ENCODE data around the gene CD83. TPM values are rescaled to one million over a fixed set of nuclear protein-coding genes. Genes with fewer than 3 reads are reported as not detected.

The CD83 gene
- polyA plus RNA-seq, 1 donor = 8.2 TPM

GRCh38 chr6:14165091-14165490 lies 47.5 kb downstream of the CD83 start:
- WGBS (ENCODE audit: insufficient coverage, low lambda C conversion rate) = no CpG with 5 or more reads among the region's 2 CpGs
- H3K27me3 ChIP-seq (ENCODE audit: control insufficient read depth, insufficient read depth, low read length) = no peaks in the 10 kb centered on the region

DNA sequence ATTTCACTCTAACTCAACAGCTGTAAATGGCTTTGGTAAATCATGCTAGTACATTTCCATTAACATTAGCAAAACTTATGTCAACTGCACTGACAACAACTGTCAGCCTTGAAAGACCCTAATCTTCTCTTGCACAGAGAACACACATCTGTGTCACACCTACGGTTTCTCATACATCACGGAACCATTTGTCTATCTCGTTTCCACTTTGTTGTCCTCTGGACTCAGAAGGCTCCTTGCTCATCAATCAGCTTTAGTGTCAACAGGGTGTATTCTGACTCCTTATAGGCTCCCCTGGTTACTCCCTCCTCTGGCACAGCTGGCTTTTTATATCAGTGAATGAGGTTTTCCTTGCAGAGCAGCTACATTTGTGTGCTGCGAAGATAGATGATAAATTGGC lies 49.3 kb downstream of the CD83 start:
- Histone ChIP-seq H3K27me3 (ENCODE audit: control insufficient read depth, insufficient read depth, low read length) (no peaks in the 10 kb centered on the region), H3K4me1 (ENCODE audit: control insufficient read depth, insufficient read depth, low read length) (no peaks in the 10 kb centered on the region), H3K4me3 (ENCODE audit: low read length) (no peak overlapping the region), H3K9me3 (ENCODE audit: control insufficient read depth, low read depth, low read length) (no peaks in the 10 kb centered on the region), H3K27ac (ENCODE audit: low read length) (no peak overlapping the region), H3K36me3 (ENCODE audit: control insufficient read depth, insufficient read depth, low read length) (no peaks in the 10 kb centered on the region)
- no CpG with 5 or more reads among the region's 4 CpGs for WGBS (ENCODE audit: insufficient coverage, low lambda C conversion rate)
- no peak for DNase-seq

More at GRCh38 chr6:14165091-14165490, 47.5 kb downstream of the CD83 start:
- Histone ChIP-seq H3K4me1 (ENCODE audit: control insufficient read depth, insufficient read depth, low read length) (no peaks in the 10 kb centered on the region), H3K27ac (ENCODE audit: low read length) (no peak overlapping the region), H3K9me3 (ENCODE audit: control insufficient read depth, low read depth, low read length) (no peaks in the 10 kb centered on the region), H3K36me3 (ENCODE audit: control insufficient read depth, insufficient read depth, low read length) (no peaks in the 10 kb centered on the region), H3K4me3 (ENCODE audit: low read length) (no peak overlapping the region)
- no peak for DNase-seq

DNA sequence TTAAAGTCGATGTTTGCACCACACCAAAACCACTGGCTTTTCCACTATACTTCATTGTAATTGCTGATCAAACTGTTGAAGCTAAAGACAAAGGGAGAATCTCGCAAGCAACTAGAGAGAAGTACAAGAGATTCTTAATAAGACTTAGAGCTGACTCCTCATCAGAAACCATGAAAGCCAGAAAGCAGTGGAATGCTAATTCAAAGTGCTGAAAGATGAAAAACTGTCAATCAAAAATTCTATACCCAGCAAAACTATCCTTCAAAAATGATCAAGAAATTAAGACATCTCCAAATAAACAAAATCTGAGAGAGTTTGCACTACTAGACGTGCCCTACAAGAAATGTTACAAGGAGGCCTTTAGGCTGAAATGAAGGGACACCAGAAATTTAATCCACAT lies 52.6 kb downstream of the CD83 start:
- no peak for DNase-seq
- WGBS (ENCODE audit: insufficient coverage, low lambda C conversion rate) = 100% methylated on average over 1 of the region's 3 CpGs

GRCh38 chr6:14172562-14172961 lies 55.0 kb downstream of the CD83 start:
- Histone ChIP-seq H3K4me3 (ENCODE audit: low read length) (no peak overlapping the region), H3K9me3 (ENCODE audit: control insufficient read depth, low read depth, low read length) (no peaks in the 10 kb centered on the region), H3K27me3 (ENCODE audit: control insufficient read depth, insufficient read depth, low read length) (no peaks in the 10 kb centered on the region), H3K4me1 (ENCODE audit: control insufficient read depth, insufficient read depth, low read length) (no peaks in the 10 kb centered on the region), H3K36me3 (ENCODE audit: control insufficient read depth, insufficient read depth, low read length) (no peaks in the 10 kb centered on the region), H3K27ac (ENCODE audit: low read length) (no peak overlapping the region)
- DNase-seq = no peak
- 100% methylated on average over 1 of the region's 1 CpG for WGBS (ENCODE audit: insufficient coverage, low lambda C conversion rate)

More for the DNA sequence above, 52.6 kb downstream of the CD83 start:
- Histone ChIP-seq H3K27ac (ENCODE audit: low read length) (no peak overlapping the region), H3K4me3 (ENCODE audit: low read length) (no peak overlapping the region), H3K36me3 (ENCODE audit: control insufficient read depth, insufficient read depth, low read length) (no peaks in the 10 kb centered on the region), H3K9me3 (ENCODE audit: control insufficient read depth, low read depth, low read length) (no peaks in the 10 kb centered on the region), H3K27me3 (ENCODE audit: control insufficient read depth, insufficient read depth, low read length) (no peaks in the 10 kb centered on the region), H3K4me1 (ENCODE audit: control insufficient read depth, insufficient read depth, low read length) (no peaks in the 10 kb centered on the region)

DNA sequence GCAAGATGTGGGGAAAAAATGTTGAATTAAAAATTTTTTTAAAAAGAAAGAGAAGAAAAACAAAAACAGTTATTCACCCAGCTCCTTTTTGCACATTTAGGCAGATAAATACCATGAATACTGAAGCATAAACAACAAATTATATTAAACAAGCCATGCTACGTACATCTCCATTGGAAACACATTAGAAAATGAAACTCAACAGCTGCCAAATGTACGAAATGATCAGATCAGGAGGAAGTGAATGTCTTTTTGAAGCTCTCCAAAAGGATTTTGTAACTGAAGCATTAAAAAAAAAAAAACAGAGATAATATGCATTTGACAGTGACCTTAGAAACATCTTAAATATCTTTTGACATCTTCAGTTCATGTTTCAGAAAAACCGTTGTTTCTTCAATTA lies 56.7 kb downstream of the CD83 start:
- Histone ChIP-seq H3K9me3 (ENCODE audit: control insufficient read depth, low read depth, low read length) (no peaks in the 10 kb centered on the region), H3K27ac (ENCODE audit: low read length) (no peak overlapping the region), H3K4me3 (ENCODE audit: low read length) (no peak overlapping the region), H3K36me3 (ENCODE audit: control insufficient read depth, insufficient read depth, low read length) (no peaks in the 10 kb centered on the region), H3K27me3 (ENCODE audit: control insufficient read depth, insufficient read depth, low read length) (no peaks in the 10 kb centered on the region), H3K4me1 (ENCODE audit: control insufficient read depth, insufficient read depth, low read length) (no peaks in the 10 kb centered on the region)
- 75% methylated on average over 2 of the region's 3 CpGs for WGBS (ENCODE audit: insufficient coverage, low lambda C conversion rate)
- no peak for DNase-seq

DNA sequence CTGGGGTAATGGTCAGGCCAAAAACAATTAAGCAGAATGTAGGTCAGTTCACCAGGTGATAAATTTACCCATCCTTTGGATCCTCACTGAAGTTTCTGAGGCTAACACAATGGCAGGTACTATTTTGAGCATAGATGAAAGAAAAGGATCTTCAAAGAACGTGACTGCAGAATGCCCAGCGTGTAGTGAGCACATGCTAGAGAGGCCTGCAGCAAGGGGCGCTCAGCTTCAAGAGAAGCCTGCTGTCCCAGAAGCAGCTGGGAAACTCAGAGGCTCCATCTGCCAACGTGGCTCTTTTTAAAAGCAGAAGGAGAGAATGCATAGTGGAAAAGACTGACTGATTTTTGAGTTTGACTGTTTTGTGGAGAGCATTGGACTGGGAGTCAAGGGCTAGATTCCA lies 57.4 kb downstream of the CD83 start:
- H3K9me3 ChIP-seq (ENCODE audit: control insufficient read depth, low read depth, low read length) = no peaks in the 10 kb centered on the region
- H3K4me1 ChIP-seq (ENCODE audit: control insufficient read depth, insufficient read depth, low read length) = no peaks in the 10 kb centered on the region
- H3K4me3 ChIP-seq (ENCODE audit: low read length) = no peak overlapping the region
- no peak overlapping the region for H3K27ac ChIP-seq (ENCODE audit: low read length)
- H3K27me3 ChIP-seq (ENCODE audit: control insufficient read depth, insufficient read depth, low read length) = no peaks in the 10 kb centered on the region
- DNase-seq = no peak
- no peaks in the 10 kb centered on the region for H3K36me3 ChIP-seq (ENCODE audit: control insufficient read depth, insufficient read depth, low read length)
- no CpG with 5 or more reads among the region's 4 CpGs for WGBS (ENCODE audit: insufficient coverage, low lambda C conversion rate)

DNA sequence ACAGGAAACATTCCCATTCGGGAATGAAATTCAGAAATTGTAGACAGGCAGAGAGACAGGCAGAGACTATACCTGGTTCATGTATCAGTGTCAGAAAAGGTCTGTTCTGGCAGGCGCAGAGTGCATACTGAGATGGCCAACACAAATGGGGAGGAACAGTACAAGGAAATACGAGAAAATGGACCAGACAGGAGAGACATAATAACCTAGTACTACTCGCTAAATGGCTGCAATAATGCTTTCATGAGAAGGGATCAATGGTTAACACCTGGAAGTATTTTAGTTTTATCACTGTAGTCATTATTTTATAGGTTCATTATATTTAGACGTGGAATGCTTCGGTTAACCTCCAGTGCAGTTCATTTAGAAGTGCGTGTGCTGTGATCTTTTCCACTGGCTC lies 58.9 kb downstream of the CD83 start:
- WGBS (ENCODE audit: insufficient coverage, low lambda C conversion rate) = no CpG with 5 or more reads among the region's 7 CpGs

DNA sequence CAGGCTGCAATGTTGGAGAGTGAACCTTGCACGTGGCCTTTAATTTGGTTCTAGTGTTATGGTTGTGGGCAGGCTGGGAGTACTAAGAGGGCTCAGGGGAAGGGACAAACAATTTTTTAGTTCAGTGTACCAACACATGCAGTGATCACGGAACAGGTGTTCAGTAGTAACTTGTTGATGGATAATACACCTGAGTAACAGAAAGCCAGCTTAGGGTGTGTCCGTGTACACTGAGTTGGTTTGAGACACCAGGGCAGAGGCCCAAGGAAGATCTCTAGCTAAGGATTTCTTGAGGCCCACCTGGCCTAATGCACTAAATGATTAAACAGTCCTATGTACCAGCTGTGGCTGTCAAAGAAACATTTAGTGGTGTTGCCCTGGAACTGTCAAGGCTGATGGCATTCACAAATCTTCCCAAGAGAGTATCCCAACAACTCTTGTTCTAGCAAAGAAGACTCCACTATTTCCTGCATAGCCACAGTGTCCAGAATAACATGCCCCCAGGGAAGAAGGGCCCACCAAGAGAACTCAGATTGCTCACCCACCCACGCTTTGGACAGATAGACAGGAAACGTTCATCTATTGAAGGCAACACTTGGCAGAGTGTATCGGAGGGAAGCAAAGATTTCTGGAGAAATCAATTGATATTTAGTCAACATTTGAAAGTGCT lies 60.0 kb downstream of the CD83 start:
- no peak overlapping the region for H3K27ac ChIP-seq (ENCODE audit: low read length)
- DNase-seq = no peak
- H3K4me3 ChIP-seq (ENCODE audit: low read length) = no peak overlapping the region
- no peaks in the 10 kb centered on the region for H3K27me3 ChIP-seq (ENCODE audit: control insufficient read depth, insufficient read depth, low read length)
- no peaks in the 10 kb centered on the region for H3K36me3 ChIP-seq (ENCODE audit: control insufficient read depth, insufficient read depth, low read length)
- no peaks in the 10 kb centered on the region for H3K9me3 ChIP-seq (ENCODE audit: control insufficient read depth, low read depth, low read length)
- no CpG with 5 or more reads among the region's 6 CpGs for WGBS (ENCODE audit: insufficient coverage, low lambda C conversion rate)
- no peaks in the 10 kb centered on the region for H3K4me1 ChIP-seq (ENCODE audit: control insufficient read depth, insufficient read depth, low read length)

More for the DNA sequence above, 58.9 kb downstream of the CD83 start:
- H3K4me1 ChIP-seq (ENCODE audit: control insufficient read depth, insufficient read depth, low read length) = no peaks in the 10 kb centered on the region
- H3K36me3 ChIP-seq (ENCODE audit: control insufficient read depth, insufficient read depth, low read length) = no peaks in the 10 kb centered on the region
- no peaks in the 10 kb centered on the region for H3K27me3 ChIP-seq (ENCODE audit: control insufficient read depth, insufficient read depth, low read length)
- H3K4me3 ChIP-seq (ENCODE audit: low read length) = no peak overlapping the region
- no peak for DNase-seq
- no peak overlapping the region for H3K27ac ChIP-seq (ENCODE audit: low read length)
- no peaks in the 10 kb centered on the region for H3K9me3 ChIP-seq (ENCODE audit: control insufficient read depth, low read depth, low read length)

DNA sequence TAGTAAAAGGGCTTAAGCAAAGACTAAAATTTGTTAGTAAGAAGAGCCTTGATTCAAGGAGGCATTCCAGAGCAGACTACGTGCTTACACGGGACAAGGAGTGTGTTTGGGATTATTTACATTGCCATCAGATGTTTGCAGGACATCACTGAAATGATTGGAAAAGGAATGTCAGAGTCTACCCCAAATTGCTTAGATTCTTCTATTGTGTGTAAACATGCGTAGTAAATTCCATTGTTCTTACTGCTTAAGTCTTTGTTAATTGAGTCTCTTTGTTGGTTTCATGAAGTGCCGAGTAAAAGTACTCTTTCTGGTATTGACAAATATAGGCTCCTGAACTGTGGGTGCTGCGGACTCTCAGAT lies 60.5 kb downstream of the CD83 start:
- H3K27ac ChIP-seq (ENCODE audit: low read length) = no peak overlapping the region
- no peaks in the 10 kb centered on the region for H3K36me3 ChIP-seq (ENCODE audit: control insufficient read depth, insufficient read depth, low read length)
- no peak for DNase-seq
- no peaks in the 10 kb centered on the region for H3K9me3 ChIP-seq (ENCODE audit: control insufficient read depth, low read depth, low read length)
- H3K4me1 ChIP-seq (ENCODE audit: control insufficient read depth, insufficient read depth, low read length) = no peaks in the 10 kb centered on the region
- no peak overlapping the region for H3K4me3 ChIP-seq (ENCODE audit: low read length)
- no peaks in the 10 kb centered on the region for H3K27me3 ChIP-seq (ENCODE audit: control insufficient read depth, insufficient read depth, low read length)
- WGBS (ENCODE audit: insufficient coverage, low lambda C conversion rate) = no CpG with 5 or more reads among the region's 5 CpGs

- H3K4me1 ChIP-seq (ENCODE audit: control insufficient read depth, insufficient read depth, low read length) = no peaks in the 10 kb centered on the region
- H3K9me3 ChIP-seq (ENCODE audit: control insufficient read depth, low read depth, low read length) = no peaks in the 10 kb centered on the region
- H3K4me3 ChIP-seq (ENCODE audit: low read length) = no peak overlapping the region
- no peak overlapping the region for H3K27ac ChIP-seq (ENCODE audit: low read length)
- H3K36me3 ChIP-seq (ENCODE audit: control insufficient read depth, insufficient read depth, low read length) = no peaks in the 10 kb centered on the region
- whole genome bisulfite sequencing (ENCODE audit: insufficient coverage, low lambda C conversion rate) = 50% methylated on average over 1 of the region's 2 CpGs
- no peaks in the 10 kb centered on the region for H3K27me3 ChIP-seq (ENCODE audit: control insufficient read depth, insufficient read depth, low read length)
- DNase-seq = no peak
Observed at GRCh38 chr6:14180609-14181008, 63.0 kb downstream of the CD83 start.

- no peaks in the 10 kb centered on the region for H3K36me3 ChIP-seq (ENCODE audit: control insufficient read depth, insufficient read depth, low read length)
- H3K4me1 ChIP-seq (ENCODE audit: control insufficient read depth, insufficient read depth, low read length) = no peaks in the 10 kb centered on the region
Observed at GRCh38 chr6:14182916-14183315, 65.3 kb downstream of the CD83 start.

More at GRCh38 chr6:14182916-14183315, 65.3 kb downstream of the CD83 start:
- Histone ChIP-seq H3K4me3 (ENCODE audit: low read length) (no peak overlapping the region), H3K27me3 (ENCODE audit: control insufficient read depth, insufficient read depth, low read length) (no peaks in the 10 kb centered on the region), H3K27ac (ENCODE audit: low read length) (no peak overlapping the region), H3K9me3 (ENCODE audit: control insufficient read depth, low read depth, low read length) (no peaks in the 10 kb centered on the region)
- WGBS (ENCODE audit: insufficient coverage, low lambda C conversion rate) = no CpG with 5 or more reads among the region's 1 CpG
- DNase-seq = no peak
